Esophagus squamous epithelium (tissue), 4 donors: ENCODE results near the gene TMEM240.

Experiments
- POLR2A ChIP-seq, 4 donors: fragments of 450-650 bp; IDR thresholded peaks; one replicate each; pipeline ENCODE4 v1.6.1; 2017; ENCODE audit warnings: antibody characterized with exemption in 4 of 4, mild to moderate bottlenecking in 4 of 4, moderate library complexity in 3 of 4
- TF ChIP-seq, protein P1 (sequence below), 6 experiments: fragments of 450-650 bp in 4 of 6; fragments of 200-600 bp in 2 of 6; sonication (generic) in 2 of 6; IDR thresholded peaks; one replicate each; pipeline ENCODE4 v1.5.1; 2016 to 2019; ENCODE audit warnings: antibody characterized with exemption in 6 of 6, mild to moderate bottlenecking in 4 of 6, moderate library complexity in 4 of 6

DNA sequence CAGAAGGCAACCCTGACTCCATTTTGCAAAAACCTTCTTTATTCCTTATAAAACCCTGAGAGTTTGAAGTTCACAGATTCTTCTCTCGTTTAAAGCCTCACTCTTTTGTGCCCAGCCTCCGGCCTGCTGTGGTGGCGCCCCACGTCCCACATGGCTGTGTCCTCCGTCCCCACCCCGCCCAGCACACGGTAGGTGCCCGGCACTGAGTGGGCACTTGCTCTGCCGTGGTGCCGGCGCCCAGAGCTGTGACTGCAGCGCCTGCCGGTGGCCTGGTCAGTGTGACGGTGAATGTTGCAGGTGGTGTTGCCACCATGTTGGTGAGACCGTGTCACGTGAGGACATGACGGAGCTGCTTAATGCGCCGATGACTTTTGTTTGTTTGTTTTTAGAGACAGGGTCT, 19.1 kb downstream of the TMEM240 start:
- no peak for TF ChIP-seq POLR2A (IDR thresholded peaks at IDR 0.05)
- TF ChIP-seq, protein P1, sequence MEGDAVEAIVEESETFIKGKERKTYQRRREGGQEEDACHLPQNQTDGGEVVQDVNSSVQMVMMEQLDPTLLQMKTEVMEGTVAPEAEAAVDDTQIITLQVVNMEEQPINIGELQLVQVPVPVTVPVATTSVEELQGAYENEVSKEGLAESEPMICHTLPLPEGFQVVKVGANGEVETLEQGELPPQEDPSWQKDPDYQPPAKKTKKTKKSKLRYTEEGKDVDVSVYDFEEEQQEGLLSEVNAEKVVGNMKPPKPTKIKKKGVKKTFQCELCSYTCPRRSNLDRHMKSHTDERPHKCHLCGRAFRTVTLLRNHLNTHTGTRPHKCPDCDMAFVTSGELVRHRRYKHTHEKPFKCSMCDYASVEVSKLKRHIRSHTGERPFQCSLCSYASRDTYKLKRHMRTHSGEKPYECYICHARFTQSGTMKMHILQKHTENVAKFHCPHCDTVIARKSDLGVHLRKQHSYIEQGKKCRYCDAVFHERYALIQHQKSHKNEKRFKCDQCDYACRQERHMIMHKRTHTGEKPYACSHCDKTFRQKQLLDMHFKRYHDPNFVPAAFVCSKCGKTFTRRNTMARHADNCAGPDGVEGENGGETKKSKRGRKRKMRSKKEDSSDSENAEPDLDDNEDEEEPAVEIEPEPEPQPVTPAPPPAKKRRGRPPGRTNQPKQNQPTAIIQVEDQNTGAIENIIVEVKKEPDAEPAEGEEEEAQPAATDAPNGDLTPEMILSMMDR (IDR thresholded peaks at IDR 0.05), result no peak
